DND-41 (cell line): ENCODE data around the gene DNAJC10.

Source experiments
- ATAC-seq: fragments of 200-7000 bp; cut with Tn5 transposase; 3 replicates; pipeline ENCODE4 v1.9.1; 2021; ENCODE audit warnings: low read depth; ENCODE audit not compliant: insufficient read depth
- DNase-seq: peaks from one replicate; pipeline ENCODE4 v3.0.0-alpha.2; 2020
- H2AFZ ChIP-seq: 2 replicates; pipeline ENCODE4 v1.6.0; 2012; ENCODE audit warnings: low read depth, low read length
- H3K27ac ChIP-seq: 2 replicates; pipeline ENCODE4 v1.5.1; 2012; ENCODE audit warnings: low read length, inconsistent platforms
- H3K27me3 ChIP-seq: fragments of 200-600 bp; sonication (generic); 2 replicates; pipeline ENCODE4 v1.6.0; 2012; ENCODE audit warnings: low read length, mild to moderate bottlenecking, inconsistent platforms; ENCODE audit not compliant: insufficient read depth, poor library complexity
- H3K36me3 ChIP-seq: 2 replicates; pipeline ENCODE4 v1.5.1; 2012; ENCODE audit warnings: low read length, inconsistent platforms; ENCODE audit not compliant: insufficient read depth
- H3K4me1 ChIP-seq: 2 replicates; pipeline ENCODE4 v1.5.1; 2012; ENCODE audit warnings: mild to moderate bottlenecking, low read length; ENCODE audit not compliant: insufficient read depth
- H3K4me2 ChIP-seq: 2 replicates; pipeline ENCODE4 v1.6.0; 2012; ENCODE audit warnings: mild to moderate bottlenecking, moderate library complexity, low read length, inconsistent platforms; ENCODE audit not compliant: insufficient read depth
- H3K4me3 ChIP-seq, 2 experiments: fragments of 200-600 bp in 1 of 2; shearing (Covaris generic) in 1 of 2; 2 replicates each; pipeline ENCODE4 v1.5.1; 2012 to 2016; ENCODE audit warnings: inconsistent platforms in 2 of 2, low read length in 2 of 2, mild to moderate bottlenecking in 2 of 2, low read depth in 1 of 2, moderate library complexity in 1 of 2
- H3K79me2 ChIP-seq: 2 replicates; pipeline ENCODE4 v1.6.0; 2012; ENCODE audit warnings: low read length, inconsistent platforms; ENCODE audit not compliant: insufficient read depth
- H3K9ac ChIP-seq: 2 replicates; pipeline ENCODE4 v1.6.0; 2012; ENCODE audit warnings: low read depth, mild to moderate bottlenecking, inconsistent platforms, low read length, moderate library complexity
- H3K9me3 ChIP-seq: 2 replicates; pipeline ENCODE4 v1.5.1; 2012; ENCODE audit warnings: low read length, moderate library complexity, mild to moderate bottlenecking, inconsistent platforms; ENCODE audit not compliant: insufficient read depth, severe bottlenecking
- H4K20me1 ChIP-seq: 2 replicates; pipeline ENCODE4 v1.6.0; 2012; ENCODE audit warnings: low read length; ENCODE audit not compliant: insufficient read depth
- CTCF ChIP-seq: IDR thresholded peaks from 2 replicates; pipeline ENCODE4 v1.5.1; 2012; ENCODE audit warnings: borderline replicate concordance, low read length, moderate library complexity, mild to moderate bottlenecking; ENCODE audit not compliant: poor library complexity, severe bottlenecking; ENCODE audit errors: extremely low read depth
- EZH2 ChIP-seq: IDR thresholded peaks from 3 replicates; pipeline ENCODE4 v1.6.1; 2012; ENCODE audit warnings: borderline replicate concordance, low read depth, mild to moderate bottlenecking, moderate library complexity, low read length, inconsistent platforms; ENCODE audit not compliant: severe bottlenecking

DNAJC10 gene

GRCh38 chr2:182826496-182826895 is 110.4 kb downstream of the DNAJC10 start:
- Histone ChIP-seq H3K36me3 (no peaks in the 10 kb centered on the region), H3K4me1 (no peaks in the 10 kb centered on the region), H3K79me2 (no peaks in the 10 kb centered on the region), H3K4me3 (no peak overlapping the region), H3K27me3 (no peaks in the 10 kb centered on the region), H3K27ac (no peak overlapping the region), H3K9me3 (no peaks in the 10 kb centered on the region), H2AFZ (no peak overlapping the region), H3K9ac (no peak overlapping the region), H3K4me2 (no peak overlapping the region), H4K20me1 (no peaks in the 10 kb centered on the region)
- ATAC-seq: no peak
- DNase-seq: no peak
- TF ChIP-seq EZH2 (no peak), CTCF (no peak)

DNA sequence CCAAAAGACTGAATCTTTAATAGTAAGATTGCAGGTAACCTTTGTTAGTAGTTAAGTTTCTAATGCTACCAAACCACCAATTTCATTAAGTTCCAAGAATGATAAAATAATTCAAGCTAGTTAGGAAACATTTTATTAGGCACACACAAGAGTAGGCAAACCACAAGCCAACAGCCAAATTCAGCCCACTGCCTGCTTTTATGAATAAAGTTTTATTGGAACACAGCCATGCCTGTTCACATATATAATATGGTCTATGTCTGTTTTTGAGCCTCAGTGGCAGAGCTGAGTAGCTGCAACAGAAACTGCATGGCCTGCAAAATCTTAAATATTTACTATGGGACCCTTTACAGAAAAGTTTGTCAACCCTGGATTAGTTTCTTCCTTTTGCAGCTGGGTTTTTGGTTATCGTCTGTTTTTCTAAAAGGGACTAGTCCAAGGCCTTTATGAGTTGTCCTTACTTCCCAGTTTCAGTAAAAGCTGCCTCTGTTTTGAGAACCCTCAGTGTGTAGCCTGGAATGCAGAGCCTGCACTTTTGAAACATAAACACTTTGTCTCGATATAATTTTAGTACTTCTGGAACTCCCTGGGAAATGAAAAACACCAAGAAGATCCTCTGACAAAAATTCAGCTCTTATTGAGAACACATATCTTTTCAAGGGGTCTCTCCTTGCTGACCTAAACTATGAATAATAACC is 111.3 kb downstream of the DNAJC10 start:
- Histone ChIP-seq H3K4me1 (no peaks in the 10 kb centered on the region; the same call in 1 of the 2 replicates), H2AFZ (no peak overlapping the region), H3K4me2 (no peak overlapping the region), H3K9ac (no peak overlapping the region), H3K4me3 (no peak overlapping the region), H3K27me3 (no peaks in the 10 kb centered on the region), H3K9me3 (no peaks in the 10 kb centered on the region), H3K27ac (no peak overlapping the region), H3K79me2 (no peaks in the 10 kb centered on the region), H3K36me3 (no peaks in the 10 kb centered on the region), H4K20me1 (no peaks in the 10 kb centered on the region)
- TF ChIP-seq EZH2: no peak
- no peak for TF ChIP-seq CTCF
- DNase-seq: no peak
- no peak for ATAC-seq

- H3K36me3 ChIP-seq: no peaks in the 10 kb centered on the region
- no peak for TF ChIP-seq CTCF
- TF ChIP-seq EZH2: no peak
- H3K4me2 ChIP-seq: no peak overlapping the region
- no peak for DNase-seq
- no peak overlapping the region for H2AFZ ChIP-seq
- H3K4me3 ChIP-seq: no peak overlapping the region
- H3K4me1 ChIP-seq: no peaks in the 10 kb centered on the region; the same call in 1 of the 2 replicates
- H3K27ac ChIP-seq: no peak overlapping the region
- no peaks in the 10 kb centered on the region for H4K20me1 ChIP-seq
- peaks cover 6% of the 10 kb centered on the region for H3K27me3 ChIP-seq
- no peaks in the 10 kb centered on the region for H3K9me3 ChIP-seq
- no peak overlapping the region for H3K9ac ChIP-seq
- H3K79me2 ChIP-seq: no peaks in the 10 kb centered on the region
- ATAC-seq: no peak
Observed at GRCh38 chr2:182831101-182831500, 115.0 kb downstream of the DNAJC10 start.
